Measurements from ENCODE around the gene MS4A4E. TPM values are rescaled to one million over a fixed set of nuclear protein-coding genes. Genes with fewer than 3 reads are reported as not detected.

The MS4A4E gene
- total and polyA plus RNA-seq, 2 of the 13 experiments (the other 11 are each of a cell fraction or from before 2014, with no cell fraction given), result not detected

GRCh38 chr11:60288531-60288930, 45.6 kb upstream of the MS4A4E start:
- intact Hi-C loops (cut with micrococcal nuclease; ENCODE audit: unreplicated experiment), result no loop called here
- no peaks in the 10 kb centered on the region for H3K9me3 ChIP-seq (ENCODE audit: low read length)
- H3K9ac ChIP-seq (ENCODE audit: insufficient read depth, low read depth, low read length), result no peak overlapping the region
- H3K4me3 ChIP-seq (replicated peaks in 1 of 3; ENCODE audit: insufficient read depth in 1 of 3, low read depth in 2 of 3, low read length in 3 of 3), result no peak overlapping the region
- 0% methylated on average over 1 of the region's 1 CpG for WGBS (ENCODE audit: low lambda C conversion rate)
- no peak overlapping the region for H3K27ac ChIP-seq (ENCODE audit: extremely low read length, insufficient read depth, low read length)
- BruUV-seq (replicated peaks), result no TSS peak
- CTCF ChIA-PET (ENCODE audit: low intra/inter-chr PET ratio, low total read pairs), result no interaction called here
- TF ChIP-seq, protein P1, sequence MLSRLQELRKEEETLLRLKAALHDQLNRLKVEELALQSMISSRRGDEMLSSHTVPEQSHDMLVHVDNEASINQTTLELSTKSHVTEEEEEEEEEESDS (CRISPR knock-in tag; IDR thresholded peaks at IDR 0.05; ENCODE audit: borderline replicate concordance), result no peak
- TF ChIP-seq NR2F2 (IDR thresholded peaks at IDR 0.05; ENCODE audit: borderline replicate concordance, low read depth), result no peak
- no peak for TF ChIP-seq ZNF678 (CRISPR knock-in tag; IDR thresholded peaks at IDR 0.05)
- no peak for TF ChIP-seq ZBTB20 (CRISPR knock-in tag; IDR thresholded peaks at IDR 0.05; ENCODE audit: borderline replicate concordance, low read depth)
- no peak for TF ChIP-seq CREM (IDR thresholded peaks at IDR 0.05)
- no peak for TF ChIP-seq CREM (CRISPR knock-in tag; IDR thresholded peaks at IDR 0.05)
- no peak for TF ChIP-seq JUND (CRISPR knock-in tag; IDR thresholded peaks at IDR 0.05)
- TF ChIP-seq, protein P2, sequence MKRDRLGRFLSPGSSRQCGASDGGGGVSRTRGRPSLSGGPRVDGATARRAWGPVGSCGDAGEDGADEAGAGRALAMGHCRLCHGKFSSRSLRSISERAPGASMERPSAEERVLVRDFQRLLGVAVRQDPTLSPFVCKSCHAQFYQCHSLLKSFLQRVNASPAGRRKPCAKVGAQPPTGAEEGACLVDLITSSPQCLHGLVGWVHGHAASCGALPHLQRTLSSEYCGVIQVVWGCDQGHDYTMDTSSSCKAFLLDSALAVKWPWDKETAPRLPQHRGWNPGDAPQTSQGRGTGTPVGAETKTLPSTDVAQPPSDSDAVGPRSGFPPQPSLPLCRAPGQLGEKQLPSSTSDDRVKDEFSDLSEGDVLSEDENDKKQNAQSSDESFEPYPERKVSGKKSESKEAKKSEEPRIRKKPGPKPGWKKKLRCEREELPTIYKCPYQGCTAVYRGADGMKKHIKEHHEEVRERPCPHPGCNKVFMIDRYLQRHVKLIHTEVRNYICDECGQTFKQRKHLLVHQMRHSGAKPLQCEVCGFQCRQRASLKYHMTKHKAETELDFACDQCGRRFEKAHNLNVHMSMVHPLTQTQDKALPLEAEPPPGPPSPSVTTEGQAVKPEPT (CRISPR knock-in tag; IDR thresholded peaks at IDR 0.05; ENCODE audit: low read depth), result no peak
- TF ChIP-seq, protein P3, sequence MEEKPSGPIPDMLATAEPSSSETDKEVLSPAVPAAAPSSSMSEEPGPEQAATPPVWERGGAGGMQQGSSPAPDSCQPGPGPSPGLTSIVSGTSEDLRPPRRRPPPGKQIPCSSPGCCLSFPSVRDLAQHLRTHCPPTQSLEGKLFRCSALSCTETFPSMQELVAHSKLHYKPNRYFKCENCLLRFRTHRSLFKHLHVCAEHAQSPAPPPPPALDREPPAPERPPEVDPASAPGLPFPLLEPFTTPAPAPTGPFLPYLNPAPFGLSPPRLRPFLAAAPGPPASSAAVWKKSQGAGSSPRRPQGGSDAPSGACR (CRISPR knock-in tag; IDR thresholded peaks at IDR 0.05), result no peak
- TF ChIP-seq, protein P4, sequence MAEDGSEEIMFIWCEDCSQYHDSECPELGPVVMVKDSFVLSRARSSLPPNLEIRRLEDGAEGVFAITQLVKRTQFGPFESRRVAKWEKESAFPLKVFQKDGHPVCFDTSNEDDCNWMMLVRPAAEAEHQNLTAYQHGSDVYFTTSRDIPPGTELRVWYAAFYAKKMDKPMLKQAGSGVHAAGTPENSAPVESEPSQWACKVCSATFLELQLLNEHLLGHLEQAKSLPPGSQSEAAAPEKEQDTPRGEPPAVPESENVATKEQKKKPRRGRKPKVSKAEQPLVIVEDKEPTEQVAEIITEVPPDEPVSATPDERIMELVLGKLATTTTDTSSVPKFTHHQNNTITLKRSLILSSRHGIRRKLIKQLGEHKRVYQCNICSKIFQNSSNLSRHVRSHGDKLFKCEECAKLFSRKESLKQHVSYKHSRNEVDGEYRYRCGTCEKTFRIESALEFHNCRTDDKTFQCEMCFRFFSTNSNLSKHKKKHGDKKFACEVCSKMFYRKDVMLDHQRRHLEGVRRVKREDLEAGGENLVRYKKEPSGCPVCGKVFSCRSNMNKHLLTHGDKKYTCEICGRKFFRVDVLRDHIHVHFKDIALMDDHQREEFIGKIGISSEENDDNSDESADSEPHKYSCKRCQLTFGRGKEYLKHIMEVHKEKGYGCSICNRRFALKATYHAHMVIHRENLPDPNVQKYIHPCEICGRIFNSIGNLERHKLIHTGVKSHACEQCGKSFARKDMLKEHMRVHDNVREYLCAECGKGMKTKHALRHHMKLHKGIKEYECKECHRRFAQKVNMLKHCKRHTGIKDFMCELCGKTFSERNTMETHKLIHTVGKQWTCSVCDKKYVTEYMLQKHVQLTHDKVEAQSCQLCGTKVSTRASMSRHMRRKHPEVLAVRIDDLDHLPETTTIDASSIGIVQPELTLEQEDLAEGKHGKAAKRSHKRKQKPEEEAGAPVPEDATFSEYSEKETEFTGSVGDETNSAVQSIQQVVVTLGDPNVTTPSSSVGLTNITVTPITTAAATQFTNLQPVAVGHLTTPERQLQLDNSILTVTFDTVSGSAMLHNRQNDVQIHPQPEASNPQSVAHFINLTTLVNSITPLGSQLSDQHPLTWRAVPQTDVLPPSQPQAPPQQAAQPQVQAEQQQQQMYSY (CRISPR knock-in tag; IDR thresholded peaks at IDR 0.05), result no peak
- TF ChIP-seq, protein P5, sequence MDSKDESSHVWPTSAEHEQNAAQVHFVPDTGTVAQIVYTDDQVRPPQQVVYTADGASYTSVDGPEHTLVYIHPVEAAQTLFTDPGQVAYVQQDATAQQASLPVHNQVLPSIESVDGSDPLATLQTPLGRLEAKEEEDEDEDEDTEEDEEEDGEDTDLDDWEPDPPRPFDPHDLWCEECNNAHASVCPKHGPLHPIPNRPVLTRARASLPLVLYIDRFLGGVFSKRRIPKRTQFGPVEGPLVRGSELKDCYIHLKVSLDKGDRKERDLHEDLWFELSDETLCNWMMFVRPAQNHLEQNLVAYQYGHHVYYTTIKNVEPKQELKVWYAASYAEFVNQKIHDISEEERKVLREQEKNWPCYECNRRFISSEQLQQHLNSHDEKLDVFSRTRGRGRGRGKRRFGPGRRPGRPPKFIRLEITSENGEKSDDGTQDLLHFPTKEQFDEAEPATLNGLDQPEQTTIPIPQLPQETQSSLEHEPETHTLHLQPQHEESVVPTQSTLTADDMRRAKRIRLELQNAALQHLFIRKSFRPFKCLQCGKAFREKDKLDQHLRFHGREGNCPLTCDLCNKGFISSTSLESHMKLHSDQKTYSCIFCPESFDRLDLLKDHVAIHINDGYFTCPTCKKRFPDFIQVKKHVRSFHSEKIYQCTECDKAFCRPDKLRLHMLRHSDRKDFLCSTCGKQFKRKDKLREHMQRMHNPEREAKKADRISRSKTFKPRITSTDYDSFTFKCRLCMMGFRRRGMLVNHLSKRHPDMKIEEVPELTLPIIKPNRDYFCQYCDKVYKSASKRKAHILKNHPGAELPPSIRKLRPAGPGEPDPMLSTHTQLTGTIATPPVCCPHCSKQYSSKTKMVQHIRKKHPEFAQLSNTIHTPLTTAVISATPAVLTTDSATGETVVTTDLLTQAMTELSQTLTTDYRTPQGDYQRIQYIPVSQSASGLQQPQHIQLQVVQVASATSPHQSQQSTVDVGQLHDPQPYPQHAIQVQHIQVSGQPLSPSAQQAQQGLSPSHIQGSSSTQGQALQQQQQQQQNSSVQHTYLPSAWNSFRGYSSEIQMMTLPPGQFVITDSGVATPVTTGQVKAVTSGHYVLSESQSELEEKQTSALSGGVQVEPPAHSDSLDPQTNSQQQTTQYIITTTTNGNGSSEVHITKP (CRISPR knock-in tag; IDR thresholded peaks at IDR 0.05; ENCODE audit: low read depth), result no peak
- H3K27me3 ChIP-seq (ENCODE audit: control insufficient read depth in 1 of 2, insufficient read depth in 2 of 2, low read length in 2 of 2), result no peaks in the 10 kb centered on the region
- FAIRE-seq (no peak), ATAC-seq (no peak), DNase-seq (ENCODE audit: low spot score) (no peak)
- H3K79me2 ChIP-seq (ENCODE audit: insufficient read depth, low read length), result no peaks in the 10 kb centered on the region
- in situ Hi-C loops (cut with HindIII; ENCODE audit: extremely low pct_ligation_motif_present, low pct_unique_long_range_greater_than_20kb), result no loop called here
- no peaks in the 10 kb centered on the region for H4K20me1 ChIP-seq (ENCODE audit: insufficient read depth, low read length)
- no peak overlapping the region for H3K4me2 ChIP-seq (ENCODE audit: low read depth, low read length)
- H3K4me1 ChIP-seq (ENCODE audit: insufficient read depth, low read length), result peaks cover 3% of the 10 kb centered on the region; the same call in 1 of the 2 replicates
- POLR2A ChIA-PET, result no interaction called here
- H2AFZ ChIP-seq (ENCODE audit: low read length), result no peak overlapping the region
- H3K36me3 ChIP-seq (replicated peaks in 1 of 2; ENCODE audit: control insufficient read depth in 1 of 2, insufficient read depth in 2 of 2, low read length in 2 of 2), result no peaks in the 10 kb centered on the region

Data from HepG2 (cell line).